ENCODE data around the gene PIAS3. TPM values are rescaled to one million over a fixed set of nuclear protein-coding genes. Genes with fewer than 3 reads are reported as not detected.

Gene PIAS3
- polyA plus RNA-seq, 3 donors = 7.2 to 25.9 (median 8.8) TPM

DNA sequence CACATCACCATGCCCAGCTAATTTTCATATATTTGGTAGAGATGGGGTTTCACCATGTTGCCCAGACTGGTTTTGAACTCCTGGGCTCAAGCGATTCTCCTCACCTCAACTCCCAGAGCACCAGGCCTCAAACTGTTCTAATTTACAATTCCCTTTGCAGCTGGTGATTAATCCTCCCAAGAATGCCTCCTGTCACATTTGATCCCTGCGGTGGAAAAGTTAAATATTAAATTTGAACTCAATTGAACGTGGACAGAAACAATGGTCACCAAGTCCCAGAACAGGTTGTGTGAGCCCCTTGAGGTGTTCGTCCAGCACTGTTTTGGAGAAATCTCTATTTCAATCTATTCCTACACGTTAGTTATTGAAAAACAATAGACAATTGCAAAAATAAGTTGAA is 28.8 kb upstream of the PIAS3 start:
- H3K27ac ChIP-seq (ENCODE audit: low read depth in 1 of 2, low read length in 2 of 2) = no peak overlapping the region
- H4K20me1 ChIP-seq (ENCODE audit: insufficient read depth, low read length) = no peaks in the 10 kb centered on the region
- H3K9ac ChIP-seq (ENCODE audit: insufficient read depth, low read length, poor library complexity, severe bottlenecking) = no peak overlapping the region
- H2AFZ ChIP-seq (ENCODE audit: insufficient read depth, low read depth, low read length, poor library complexity, severe bottlenecking) = no peak overlapping the region
- H3K4me3 Mint-ChIP-seq = no peak overlapping the region
- TF ChIP-seq, protein P1, sequence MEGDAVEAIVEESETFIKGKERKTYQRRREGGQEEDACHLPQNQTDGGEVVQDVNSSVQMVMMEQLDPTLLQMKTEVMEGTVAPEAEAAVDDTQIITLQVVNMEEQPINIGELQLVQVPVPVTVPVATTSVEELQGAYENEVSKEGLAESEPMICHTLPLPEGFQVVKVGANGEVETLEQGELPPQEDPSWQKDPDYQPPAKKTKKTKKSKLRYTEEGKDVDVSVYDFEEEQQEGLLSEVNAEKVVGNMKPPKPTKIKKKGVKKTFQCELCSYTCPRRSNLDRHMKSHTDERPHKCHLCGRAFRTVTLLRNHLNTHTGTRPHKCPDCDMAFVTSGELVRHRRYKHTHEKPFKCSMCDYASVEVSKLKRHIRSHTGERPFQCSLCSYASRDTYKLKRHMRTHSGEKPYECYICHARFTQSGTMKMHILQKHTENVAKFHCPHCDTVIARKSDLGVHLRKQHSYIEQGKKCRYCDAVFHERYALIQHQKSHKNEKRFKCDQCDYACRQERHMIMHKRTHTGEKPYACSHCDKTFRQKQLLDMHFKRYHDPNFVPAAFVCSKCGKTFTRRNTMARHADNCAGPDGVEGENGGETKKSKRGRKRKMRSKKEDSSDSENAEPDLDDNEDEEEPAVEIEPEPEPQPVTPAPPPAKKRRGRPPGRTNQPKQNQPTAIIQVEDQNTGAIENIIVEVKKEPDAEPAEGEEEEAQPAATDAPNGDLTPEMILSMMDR (IDR thresholded peaks at IDR 0.05) = no peak
- no peak overlapping the region for H3K4me3 ChIP-seq (replicated peaks in 1 of 3; ENCODE audit: low read depth in 2 of 3, low read length in 3 of 3)
- DNase-seq = no peak
- no peak overlapping the region for H3K27ac Mint-ChIP-seq
- 83% methylated on average over 1 of the region's 5 CpGs for WGBS (ENCODE audit: insufficient coverage)
- peaks cover 8 to 18% of the 10 kb centered on the region in 2 donors for H3K4me1 ChIP-seq (ENCODE audit: control insufficient read depth in 1 of 2, insufficient read depth in 2 of 2, low read length in 2 of 2)
- H3K9me3 ChIP-seq (replicated peaks in 1 of 2; ENCODE audit: control insufficient read depth in 1 of 2, insufficient read depth in 1 of 2, low read length in 2 of 2) = no peaks in the 10 kb centered on the region
- peaks cover 5 to 14% of the 10 kb centered on the region in 2 donors for H3K27me3 ChIP-seq (ENCODE audit: control insufficient read depth in 2 of 2, insufficient read depth in 2 of 2, low read length in 2 of 2)
- peaks cover 13 to 24% (median 17%) of the 10 kb centered on the region in 3 donors for H3K27me3 Mint-ChIP-seq (ENCODE audit: low read depth in 3 of 3)
- no peaks in the 10 kb centered on the region for H3K36me3 ChIP-seq (replicated peaks in 1 of 2; ENCODE audit: control insufficient read depth in 1 of 2, insufficient read depth in 2 of 2, low read length in 2 of 2)
- H3K79me2 ChIP-seq (ENCODE audit: insufficient read depth, low read length) = no peaks in the 10 kb centered on the region
- intact Hi-C loops (cut with micrococcal nuclease) = loop anchor here in 1 of 2 donors (5.0 kb wide), 1 partner anchor 40 kb away; the partner anchor contains the start of gene NUDT17
- H3K9me3 Mint-ChIP-seq = peaks cover 0 to 2% (median 0%) of the 10 kb centered on the region in 7 donors
- peaks cover 16% of the 10 kb centered on the region for H3K4me1 Mint-ChIP-seq
- H3K4me2 ChIP-seq (replicated peaks; ENCODE audit: extremely low read depth, low read length, poor library complexity, severe bottlenecking) = no peak overlapping the region
- H3K36me3 Mint-ChIP-seq = no peaks in the 10 kb centered on the region

DNA sequence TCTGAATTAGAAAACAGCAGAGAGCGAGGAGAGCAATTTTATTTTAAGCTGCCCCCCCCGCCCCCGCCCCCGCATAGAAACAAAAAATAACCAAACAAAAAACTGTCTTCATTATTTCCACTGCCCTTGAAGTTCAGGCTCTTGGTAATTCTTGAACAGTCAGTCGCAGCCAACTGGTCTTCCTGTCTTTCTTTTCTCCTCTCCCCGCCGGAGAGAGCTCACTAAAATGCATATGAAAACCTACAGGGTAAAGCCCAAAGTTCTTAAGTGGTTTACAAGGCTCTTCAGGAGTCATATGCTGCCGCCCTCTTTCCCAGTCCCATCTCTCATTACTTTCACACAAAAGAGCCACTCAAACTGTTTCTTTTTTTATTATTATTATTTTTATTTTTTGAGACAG is 27.9 kb upstream of the PIAS3 start:
- DNase-seq = no peak
- Mint-ChIP-seq H3K9me3 (peaks cover 0 to 2% (median 0%) of the 10 kb centered on the region in 7 donors), H3K4me3 (peak overlapping the region in 1 of 2 donors; percentile 57), H3K27ac (no peak overlapping the region), H3K4me1 (peaks cover 16% of the 10 kb centered on the region), H3K36me3 (no peaks in the 10 kb centered on the region), H3K27me3 (ENCODE audit: low read depth in 3 of 3) (peaks cover 13 to 24% (median 16%) of the 10 kb centered on the region in 3 donors)
- no peak overlapping the region for H3K4me3 ChIP-seq (replicated peaks in 1 of 3; ENCODE audit: low read depth in 2 of 3, low read length in 3 of 3)
- H4K20me1 ChIP-seq (ENCODE audit: insufficient read depth, low read length) = no peaks in the 10 kb centered on the region
- 100% methylated on average over 1 of the region's 8 CpGs for whole genome bisulfite sequencing (ENCODE audit: insufficient coverage)
- no peak overlapping the region for H3K4me2 ChIP-seq (replicated peaks; ENCODE audit: extremely low read depth, low read length, poor library complexity, severe bottlenecking)
- TF ChIP-seq, protein P1 (IDR thresholded peaks at IDR 0.05) = no peak
- H3K79me2 ChIP-seq (ENCODE audit: insufficient read depth, low read length) = no peaks in the 10 kb centered on the region
- H2AFZ ChIP-seq (ENCODE audit: insufficient read depth, low read depth, low read length, poor library complexity, severe bottlenecking) = peak overlapping the region; percentile 93
- intact Hi-C loops (cut with micrococcal nuclease) = loop anchor here in 1 of 2 donors (5.0 kb wide), 1 partner anchor 40 kb away; the partner anchor contains the start of gene NUDT17
- H3K4me1 ChIP-seq (ENCODE audit: control insufficient read depth in 1 of 2, insufficient read depth in 2 of 2, low read length in 2 of 2) = peaks cover 8 to 18% of the 10 kb centered on the region in 2 donors
- H3K9ac ChIP-seq (ENCODE audit: insufficient read depth, low read length, poor library complexity, severe bottlenecking) = no peak overlapping the region
- no peak overlapping the region for H3K27ac ChIP-seq (ENCODE audit: low read depth in 1 of 2, low read length in 2 of 2)
- no peaks in the 10 kb centered on the region for H3K9me3 ChIP-seq (replicated peaks in 1 of 2; ENCODE audit: control insufficient read depth in 1 of 2, insufficient read depth in 1 of 2, low read length in 2 of 2)
- H3K27me3 ChIP-seq (ENCODE audit: control insufficient read depth in 2 of 2, insufficient read depth in 2 of 2, low read length in 2 of 2) = peaks cover 5 to 14% of the 10 kb centered on the region in 2 donors
- H3K36me3 ChIP-seq (replicated peaks in 1 of 2; ENCODE audit: control insufficient read depth in 1 of 2, insufficient read depth in 2 of 2, low read length in 2 of 2) = no peaks in the 10 kb centered on the region

Measured in CD14-positive monocyte (primary cell).